Measurements from ENCODE around the gene BAMBI.

DNA sequence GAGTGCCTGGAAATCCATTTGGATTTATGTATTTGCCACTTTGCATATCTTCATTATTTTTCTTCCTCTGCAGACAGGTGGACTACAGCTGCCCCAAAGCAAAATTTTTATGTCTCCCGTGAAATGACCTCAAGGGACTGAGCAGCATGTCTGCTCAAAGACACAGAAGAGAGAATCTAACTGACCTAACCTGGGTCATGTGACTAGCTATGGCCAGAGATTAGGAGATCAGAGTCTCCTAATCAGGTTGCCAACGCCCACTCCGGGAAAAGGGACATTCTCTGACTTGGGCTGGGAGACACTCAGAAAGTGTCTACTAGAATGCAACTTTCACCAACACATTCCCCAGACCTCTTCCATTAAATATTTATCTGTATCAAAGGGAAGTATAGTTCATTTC is 2.5 kb upstream of the BAMBI start:
- no peak for TF ChIP-seq POLR2A (IDR thresholded peaks at IDR 0.05; ENCODE audit: low read length)
- no peak for TF ChIP-seq GATA1 (IDR thresholded peaks at IDR 0.05; ENCODE audit: low read depth, low read length)
